ENCODE measurements around the gene PPP2R5E.

- TF ChIP-seq, protein P1, sequence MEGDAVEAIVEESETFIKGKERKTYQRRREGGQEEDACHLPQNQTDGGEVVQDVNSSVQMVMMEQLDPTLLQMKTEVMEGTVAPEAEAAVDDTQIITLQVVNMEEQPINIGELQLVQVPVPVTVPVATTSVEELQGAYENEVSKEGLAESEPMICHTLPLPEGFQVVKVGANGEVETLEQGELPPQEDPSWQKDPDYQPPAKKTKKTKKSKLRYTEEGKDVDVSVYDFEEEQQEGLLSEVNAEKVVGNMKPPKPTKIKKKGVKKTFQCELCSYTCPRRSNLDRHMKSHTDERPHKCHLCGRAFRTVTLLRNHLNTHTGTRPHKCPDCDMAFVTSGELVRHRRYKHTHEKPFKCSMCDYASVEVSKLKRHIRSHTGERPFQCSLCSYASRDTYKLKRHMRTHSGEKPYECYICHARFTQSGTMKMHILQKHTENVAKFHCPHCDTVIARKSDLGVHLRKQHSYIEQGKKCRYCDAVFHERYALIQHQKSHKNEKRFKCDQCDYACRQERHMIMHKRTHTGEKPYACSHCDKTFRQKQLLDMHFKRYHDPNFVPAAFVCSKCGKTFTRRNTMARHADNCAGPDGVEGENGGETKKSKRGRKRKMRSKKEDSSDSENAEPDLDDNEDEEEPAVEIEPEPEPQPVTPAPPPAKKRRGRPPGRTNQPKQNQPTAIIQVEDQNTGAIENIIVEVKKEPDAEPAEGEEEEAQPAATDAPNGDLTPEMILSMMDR (IDR thresholded peaks at IDR 0.05), result no peak
- no peak for TF ChIP-seq POLR2A (IDR thresholded peaks at IDR 0.05; ENCODE audit: low read depth)
- no peak for TF ChIP-seq POLR2AphosphoS5 (IDR thresholded peaks at IDR 0.05)
- TF ChIP-seq EP300 (IDR thresholded peaks at IDR 0.05), result no peak
These were observed 762 bp downstream of the PPP2R5E start for GRCh38 chr14:63542231-63542999.
